PC-3 (cell line): ENCODE measurements around the gene TSTD1. TPM values are rescaled to one million over a fixed set of nuclear protein-coding genes. Genes with fewer than 3 reads are reported as not detected.
"Not testable (repeated sequence)": the region's sequence is repeated elsewhere in the genome, so short reads cannot be mapped to it uniquely, and the experiment has no call there.

Source experiments
- ATAC-seq: fragments of 200-7000 bp; cut with Tn5 transposase; 2 replicates; pipeline ENCODE4 v1.9.1; 2020; ENCODE audit warnings: mild to moderate bottlenecking, moderate library complexity
- BruUV-seq: library from RNA; stranded (reverse); fragments of 400-500 nt; replicated peaks from 2 replicates; lab custom pipeline; 2021; lab: Mats Ljungman, UMichigan
- CTCF ChIA-PET: fragments of 300-600 bp; sonication (Branson Sonifier 250); formaldehyde crosslinking; loops from one replicate; lab custom pipeline; 2022; ENCODE audit warnings: antibody characterized with exemption; lab: Charles Lee
- POLR2A ChIA-PET: fragments of 300-600 bp; sonication (Branson Sonifier 250); formaldehyde crosslinking; loops from one replicate; lab custom pipeline; 2022; ENCODE audit warnings: antibody characterized with exemption; ENCODE audit not compliant: unreplicated experiment; lab: Charles Lee
- DNase-seq: peaks from one replicate; pipeline ENCODE4 v3.0.0-alpha.2; 2015
- H2AFZ ChIP-seq: fragments of 300-600 bp; sonication (generic); 2 replicates; pipeline ENCODE4 v1.6.0; 2016; ENCODE audit warnings: antibody characterized with exemption, low read length
- H3F3A ChIP-seq: fragments of 300-600 bp; sonication (generic); one replicate; pipeline ENCODE4 v1.6.0; 2017; ENCODE audit warnings: antibody characterized with exemption, low read length, control low read depth, mild to moderate bottlenecking; ENCODE audit not compliant: unreplicated experiment
- H3K27ac ChIP-seq: fragments of 300-600 bp; sonication (generic); 2 replicates; pipeline ENCODE4 v1.5.1; 2016; ENCODE audit warnings: mild to moderate bottlenecking, low read length
- H3K27me3 ChIP-seq: fragments of 300-600 bp; sonication (generic); 2 replicates; pipeline ENCODE4 v1.6.1; 2016; ENCODE audit warnings: low read length, mixed read lengths
- H3K36me3 ChIP-seq: fragments of 300-600 bp; sonication (generic); 2 replicates; pipeline ENCODE4 v1.6.1; 2016; ENCODE audit warnings: low read depth, mixed run types, low read length, mixed read lengths
- H3K4me1 ChIP-seq: fragments of 300-600 bp; sonication (generic); 2 replicates; pipeline ENCODE4 v1.5.1; 2016; ENCODE audit warnings: low read length; ENCODE audit not compliant: insufficient read depth
- H3K4me2 ChIP-seq: fragments of 300-600 bp; sonication (generic); 2 replicates; pipeline ENCODE4 v1.6.0; 2016; ENCODE audit warnings: low read length
- H3K4me3 ChIP-seq: fragments of 300-600 bp; sonication (generic); 2 replicates; pipeline ENCODE4 v1.5.1; 2016; ENCODE audit warnings: mild to moderate bottlenecking, low read length, mixed read lengths
- H3K79me2 ChIP-seq: fragments of 300-600 bp; sonication (generic); 2 replicates; pipeline ENCODE4 v1.6.1; 2017; ENCODE audit warnings: low read length, mixed read lengths
- H3K9ac ChIP-seq: fragments of 300-600 bp; sonication (generic); 2 replicates; pipeline ENCODE4 v1.6.0; 2016; ENCODE audit warnings: mild to moderate bottlenecking, low read length
- H3K9me2 ChIP-seq: fragments of 300-600 bp; sonication (generic); replicated peaks from 2 replicates; pipeline ENCODE4 v1.6.1; 2016; ENCODE audit warnings: mixed run types, low read length, mixed read lengths
- H3K9me3 ChIP-seq: fragments of 300-600 bp; sonication (generic); 2 replicates; pipeline ENCODE4 v1.6.1; 2016; ENCODE audit warnings: low read length, mixed read lengths
- H4K20me1 ChIP-seq: fragments of 300-600 bp; sonication (generic); 2 replicates; pipeline ENCODE4 v1.6.1; 2016; ENCODE audit warnings: low read length, mixed read lengths
- EZH2 ChIP-seq: fragments of 300-600 bp; sonication (generic); IDR thresholded peaks from one replicate; pipeline ENCODE4 v1.6.1; 2017; ENCODE audit warnings: antibody characterized with exemption, mild to moderate bottlenecking, low read length; ENCODE audit not compliant: unreplicated experiment
- EZH2phosphoT487 ChIP-seq: fragments of 300-600 bp; sonication (generic); IDR thresholded peaks from 2 replicates; pipeline ENCODE4 v1.6.1; 2018; ENCODE audit warnings: mild to moderate bottlenecking, antibody characterized with exemption, low read length, borderline replicate concordance
- intact Hi-C: fragments of 100-400 bp; cut with micrococcal nuclease; formaldehyde crosslinking; loops from 2 replicates; pipeline ENCODE4 v1.9.0; 2023
- total RNA-seq: library from RNA; depleted of rRNA; stranded (reverse); fragments of >200 nt; gene quantifications from 2 replicates; pipeline ENCODE4 v1.2.3, GENCODE V29; 2014
- TF ChIP-seq, protein P1 (sequence below): fragments of 300-600 bp; sonication (generic); conservative IDR thresholded peaks from 2 replicates; pipeline ENCODE4 v1.5.1; 2017; ENCODE audit warnings: antibody characterized with exemption, low read depth, mild to moderate bottlenecking, low read length

TSTD1 gene
- total RNA-seq, 1 experiment from 2014 or later: 16.5 TPM

DNA sequence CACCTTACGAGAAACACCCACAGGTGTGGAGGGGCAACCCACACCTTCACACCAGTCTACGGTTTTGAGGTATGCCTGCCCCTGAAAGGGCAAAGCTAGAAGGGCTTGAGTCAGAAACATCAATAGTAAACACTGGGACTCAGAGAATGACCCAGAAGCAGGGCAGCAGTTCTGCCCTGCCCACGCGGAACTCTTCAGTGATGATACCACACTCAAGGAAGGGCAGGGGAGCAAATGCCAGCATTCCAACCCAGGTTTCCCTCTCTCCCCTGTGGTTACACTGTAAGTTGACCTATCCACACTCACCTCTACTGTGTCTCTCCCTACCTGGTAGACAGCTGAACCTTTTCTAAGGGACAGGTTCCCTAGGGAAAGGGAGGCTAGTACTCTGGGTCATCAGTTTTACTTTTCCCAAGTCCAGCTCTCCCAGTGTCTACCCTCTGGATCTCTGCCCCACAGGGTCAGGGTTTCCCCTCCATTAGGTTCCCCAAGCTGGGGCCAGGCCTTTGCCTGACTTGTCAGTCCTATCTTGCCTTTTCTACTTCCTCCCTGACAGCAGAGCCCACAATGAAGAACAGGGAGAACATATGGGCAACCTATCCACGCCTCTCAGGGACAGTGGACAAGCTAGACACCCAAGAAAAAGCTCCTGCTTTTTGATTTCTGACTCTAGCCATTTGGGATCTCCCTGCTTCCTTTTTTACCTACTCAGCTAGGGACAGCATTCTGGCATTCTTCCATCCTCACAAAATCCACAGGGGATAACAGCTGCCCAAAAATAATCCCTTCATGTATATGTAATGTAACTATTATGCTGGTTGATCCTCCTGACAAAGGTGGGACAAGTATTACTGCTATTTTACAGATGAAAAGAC, 20.8 kb downstream of the TSTD1 start:
- Histone ChIP-seq H3K9me2 (no peaks in the 10 kb centered on the region), H3K27me3 (no peaks in the 10 kb centered on the region), H4K20me1 (peaks cover 47% of the 10 kb centered on the region), H3K9ac (no peak overlapping the region), H3K4me3 (peak overlapping the region; percentile 88; the same call in 1 of the 2 replicates), H3K79me2 (peaks cover 70% of the 10 kb centered on the region), H3F3A (peaks cover 4% of the 10 kb centered on the region), H3K4me2 (peak overlapping the region; percentile 95), H3K9me3 (no peaks in the 10 kb centered on the region), H3K4me1 (peaks cover 63% of the 10 kb centered on the region), H2AFZ (no peak overlapping the region), H3K36me3 (no peaks in the 10 kb centered on the region; the same call in 1 of the 2 replicates), H3K27ac (no peak overlapping the region)
- no peak for ATAC-seq
- BruUV-seq: no TSS peak
- no peak for DNase-seq
- TF ChIP-seq, protein P1, sequence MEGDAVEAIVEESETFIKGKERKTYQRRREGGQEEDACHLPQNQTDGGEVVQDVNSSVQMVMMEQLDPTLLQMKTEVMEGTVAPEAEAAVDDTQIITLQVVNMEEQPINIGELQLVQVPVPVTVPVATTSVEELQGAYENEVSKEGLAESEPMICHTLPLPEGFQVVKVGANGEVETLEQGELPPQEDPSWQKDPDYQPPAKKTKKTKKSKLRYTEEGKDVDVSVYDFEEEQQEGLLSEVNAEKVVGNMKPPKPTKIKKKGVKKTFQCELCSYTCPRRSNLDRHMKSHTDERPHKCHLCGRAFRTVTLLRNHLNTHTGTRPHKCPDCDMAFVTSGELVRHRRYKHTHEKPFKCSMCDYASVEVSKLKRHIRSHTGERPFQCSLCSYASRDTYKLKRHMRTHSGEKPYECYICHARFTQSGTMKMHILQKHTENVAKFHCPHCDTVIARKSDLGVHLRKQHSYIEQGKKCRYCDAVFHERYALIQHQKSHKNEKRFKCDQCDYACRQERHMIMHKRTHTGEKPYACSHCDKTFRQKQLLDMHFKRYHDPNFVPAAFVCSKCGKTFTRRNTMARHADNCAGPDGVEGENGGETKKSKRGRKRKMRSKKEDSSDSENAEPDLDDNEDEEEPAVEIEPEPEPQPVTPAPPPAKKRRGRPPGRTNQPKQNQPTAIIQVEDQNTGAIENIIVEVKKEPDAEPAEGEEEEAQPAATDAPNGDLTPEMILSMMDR: no peak
- TF ChIP-seq EZH2 (no peak), EZH2phosphoT487 (no peak)
- POLR2A ChIA-PET: no interaction called here
- intact Hi-C loops: no loop called here
- CTCF ChIA-PET: no interaction called here

DNA sequence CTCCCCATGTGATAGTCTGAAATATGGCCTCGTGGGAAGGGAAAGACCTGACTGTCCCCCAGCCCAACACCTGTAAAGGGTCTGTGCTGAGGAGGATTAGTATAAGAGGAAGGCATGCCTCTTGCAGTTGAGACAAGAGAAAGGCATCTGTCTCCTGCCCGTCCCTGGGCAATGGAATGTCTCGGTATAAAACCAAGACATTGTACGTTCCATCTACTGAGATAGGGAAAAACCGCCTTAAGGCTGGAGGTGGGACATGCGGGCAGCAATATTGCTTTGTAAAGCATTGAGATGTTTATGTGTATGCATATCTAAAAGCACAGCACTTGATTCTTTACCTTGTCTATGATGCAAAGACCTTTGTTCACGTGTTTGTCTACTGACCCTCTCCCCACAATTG, 21.6 kb downstream of the TSTD1 start:
- CTCF ChIA-PET, H3K9me2 ChIP-seq, H3K9ac ChIP-seq, H3F3A ChIP-seq, intact Hi-C loops, BruUV-seq, H3K27me3 ChIP-seq, H3K9me3 ChIP-seq, H3K36me3 ChIP-seq, DNase-seq, H2AFZ ChIP-seq, H3K4me2 ChIP-seq, ATAC-seq, H3K27ac ChIP-seq, POLR2A ChIA-PET, H3K4me3 ChIP-seq: not testable (repeated sequence)
- H3K4me1 ChIP-seq: peaks cover 58% of the 10 kb centered on the region
- peaks cover 78% of the 10 kb centered on the region for H3K79me2 ChIP-seq
- peaks cover 49% of the 10 kb centered on the region for H4K20me1 ChIP-seq

DNA sequence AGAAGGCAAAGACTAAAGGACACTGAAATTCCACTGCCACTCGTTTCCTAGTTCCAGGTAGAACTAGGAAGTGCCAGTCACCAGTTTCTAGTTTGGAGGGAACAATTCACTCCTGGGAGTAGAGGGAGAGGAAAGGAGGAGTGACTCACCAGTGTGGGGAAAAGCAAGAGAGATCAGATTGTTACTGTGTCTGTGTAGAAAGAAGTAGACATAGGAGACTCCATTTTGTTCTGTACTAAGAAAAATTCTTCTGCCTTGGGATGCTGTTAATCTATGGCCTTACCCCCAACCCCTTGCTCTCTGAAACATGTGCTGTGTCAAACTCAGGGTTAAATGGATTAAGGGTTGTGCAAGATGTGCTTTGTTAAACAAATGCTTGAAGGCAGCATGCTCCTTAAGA, 22.1 kb downstream of the TSTD1 start:
- H3K9ac ChIP-seq, H3K9me2 ChIP-seq, H3K27me3 ChIP-seq, H3K27ac ChIP-seq, POLR2A ChIA-PET, H3K4me2 ChIP-seq, BruUV-seq, H3K36me3 ChIP-seq, CTCF ChIA-PET, H3K4me3 ChIP-seq, H2AFZ ChIP-seq, H3F3A ChIP-seq, H3K9me3 ChIP-seq, intact Hi-C loops, ATAC-seq: not testable (repeated sequence)
- Histone ChIP-seq H3K4me1 (peaks cover 54% of the 10 kb centered on the region), H3K79me2 (peaks cover 83% of the 10 kb centered on the region), H4K20me1 (peaks cover 54% of the 10 kb centered on the region)
- DNase-seq: peak; percentile 71
